Mesangial cell (primary cell): ENCODE measurements around the gene CDC20B. TPM values are rescaled to one million over a fixed set of nuclear protein-coding genes. Genes with fewer than 3 reads are reported as not detected.

ENCODE experiments used
- total RNA-seq: library from RNA; depleted of rRNA; stranded (reverse); fragments of >200 nt; gene quantifications from 2 replicates; pipeline ENCODE4 v1.2.3, GENCODE V29; 2015

CDC20B gene
- total RNA-seq = not detected in 2 replicates

GRCh38 chr5:55172937-55173686 is at the start of gene CDC20B:
Gene CDC20B, minus strand, starts transcription at chr5:55173177. Its CDS starts 177 bp downstream, at chr5:55173000.

GRCh38 chr5:55159763-55160492 is 13.0 kb downstream of the CDC20B start, which contains the start of gene GPX8:
Gene GPX8, plus strand, starts transcription at chr5:55160171. Its CDS starts 22 bp downstream, at chr5:55160193.

GRCh38 chr5:55102348-55102747 is 70.6 kb downstream of the CDC20B start, which contains the start of gene GZMA:
Gene GZMA, plus strand, starts transcription at chr5:55102646. Its CDS starts 37 bp downstream, at chr5:55102683.

Other genes starting within 250 kb of the CDC20B start
- 0.65 TPM in 1 of 2 replicates, not detected in the other for gene ESM1, start 187.6 kb downstream of the CDC20B start, total RNA-seq
- not detected in 2 replicates for gene GZMK, start 148.9 kb downstream of the CDC20B start, total RNA-seq
- not detected in 2 replicates for gene GZMA, start 70.5 kb downstream of the CDC20B start, total RNA-seq
- 60.6 and 67.5 TPM in 2 replicates for gene GPX8, start 13.0 kb downstream of the CDC20B start, total RNA-seq
- gene MCIDAS, start 54.1 kb upstream of the CDC20B start, total RNA-seq = not detected in 2 replicates
- 0.65 and 1.3 TPM in 2 replicates for gene CCNO, start 60.4 kb upstream of the CDC20B start, total RNA-seq
- 11.3 and 14.7 TPM in 2 replicates for gene DHX29, start 134.5 kb upstream of the CDC20B start, total RNA-seq
- 21.8 and 30.6 TPM in 2 replicates for gene MTREX, start 134.8 kb upstream of the CDC20B start, total RNA-seq